IMR-90 (cell line): ENCODE measurements around the gene GAL3ST2. TPM values are rescaled to one million over a fixed set of nuclear protein-coding genes. Genes with fewer than 3 reads are reported as not detected.

ENCODE experiments used
- ATAC-seq: fragments of 200-7000 bp; cut with Tn5 transposase; 2 replicates; pipeline ENCODE4 v1.9.1; 2020; ENCODE audit warnings: low read depth, mild to moderate bottlenecking, moderate library complexity
- BruUV-seq: library from RNA; stranded (reverse); fragments of 400-500 nt; replicated peaks from 2 replicates; lab custom pipeline; 2021; lab: Mats Ljungman, UMichigan
- CTCF ChIA-PET: fragments of 300-600 bp; formaldehyde crosslinking; extraction: SDS; loops from one replicate; lab custom pipeline; 2021; ENCODE audit warnings: antibody characterized with exemption; lab: Yijun Ruan, JAX
- POLR2A ChIA-PET: fragments of 300-600 bp; sonication (Branson Sonifier 250); formaldehyde crosslinking; loops from one replicate; lab custom pipeline; 2022; ENCODE audit warnings: antibody characterized with exemption; ENCODE audit not compliant: unreplicated experiment; lab: Charles Lee
- DNase-seq: peaks from one replicate; pipeline ENCODE4 v3.0.0; 2013
- H2AFZ ChIP-seq: replicated peaks from 2 replicates; pipeline ENCODE3; 2013; ENCODE audit warnings: low read length, mild to moderate bottlenecking; ENCODE audit not compliant: poor library complexity
- H2AK5ac ChIP-seq: 2 replicates; pipeline ENCODE4 v1.6.1; 2013; ENCODE audit warnings: low read depth, low read length, inconsistent platforms
- H2AK9ac ChIP-seq: replicated peaks from 2 replicates; pipeline ENCODE3; 2013; ENCODE audit warnings: mild to moderate bottlenecking, low read depth, low read length, moderate library complexity; ENCODE audit not compliant: poor library complexity
- H2BK120ac ChIP-seq: 2 replicates; pipeline ENCODE4 v1.6.1; 2013; ENCODE audit warnings: low read depth, low read length, inconsistent platforms
- H2BK15ac ChIP-seq: 3 replicates; pipeline ENCODE4 v1.6.1; 2013; ENCODE audit warnings: low read depth, low read length, inconsistent platforms
- H2BK20ac ChIP-seq: 2 replicates; pipeline ENCODE4 v1.6.1; 2013; ENCODE audit warnings: low read depth, mild to moderate bottlenecking, inconsistent platforms, low read length, moderate library complexity
- H2BK5ac ChIP-seq: 2 replicates; pipeline ENCODE4 v1.6.1; 2013; ENCODE audit warnings: mild to moderate bottlenecking, low read depth, low read length, inconsistent platforms; ENCODE audit not compliant: poor library complexity, severe bottlenecking
- H3K14ac ChIP-seq: replicated peaks from 2 replicates; pipeline ENCODE4 v1.6.1; 2013; ENCODE audit warnings: low read depth, low read length, inconsistent platforms
- H3K18ac ChIP-seq: 2 replicates; pipeline ENCODE4 v1.6.1; 2013; ENCODE audit warnings: low read depth, low read length, control low read depth
- H3K23ac ChIP-seq: 2 replicates; pipeline ENCODE4 v1.6.1; 2013; ENCODE audit warnings: low read depth, low read length, inconsistent platforms
- H3K27ac ChIP-seq: 2 replicates; pipeline ENCODE4 v1.5.1; 2013; ENCODE audit warnings: mild to moderate bottlenecking, control low read depth, low read length; ENCODE audit not compliant: insufficient read depth
- H3K27me3 ChIP-seq: 2 replicates; pipeline ENCODE4 v1.6.1; 2013; ENCODE audit warnings: low read length; ENCODE audit not compliant: control insufficient read depth, insufficient read depth
- H3K36me3 ChIP-seq: 2 replicates; pipeline ENCODE4 v1.6.1; 2013; ENCODE audit warnings: low read length, mixed read lengths; ENCODE audit not compliant: control insufficient read depth, insufficient read depth
- H3K4ac ChIP-seq: 2 replicates; pipeline ENCODE4 v1.6.1; 2013; ENCODE audit warnings: low read depth, low read length, inconsistent platforms
- H3K4me1 ChIP-seq: 2 replicates; pipeline ENCODE4 v1.6.1; 2013; ENCODE audit warnings: low read length, mixed read lengths; ENCODE audit not compliant: control insufficient read depth, insufficient read depth
- H3K4me2 ChIP-seq: 2 replicates; pipeline ENCODE4 v1.6.1; 2013; ENCODE audit warnings: low read depth, mild to moderate bottlenecking, control low read depth, low read length, moderate library complexity
- H3K4me3 ChIP-seq: 2 replicates; pipeline ENCODE4 v1.5.1; 2013; ENCODE audit warnings: low read depth, mild to moderate bottlenecking, control low read depth, low read length, moderate library complexity; ENCODE audit not compliant: insufficient read depth
- H3K56ac ChIP-seq: 2 replicates; pipeline ENCODE4 v1.6.1; 2013; ENCODE audit warnings: low read length, inconsistent platforms; ENCODE audit not compliant: insufficient read depth; ENCODE audit errors: extremely low read depth
- H3K79me1 ChIP-seq, 2 experiments: 2 replicates each; pipeline ENCODE4 v1.6.1; 2013; ENCODE audit warnings: low read length in 2 of 2, inconsistent platforms in 1 of 2, low read depth in 1 of 2
- H3K9ac ChIP-seq: 2 replicates; pipeline ENCODE4 v1.6.1; 2013; ENCODE audit warnings: low read depth, low read length, control low read depth
- H3K9me1 ChIP-seq: 2 replicates; pipeline ENCODE4 v1.6.1; 2013; ENCODE audit warnings: low read length, inconsistent platforms; ENCODE audit not compliant: insufficient read depth
- H3K9me3 ChIP-seq: 2 replicates; pipeline ENCODE4 v1.6.1; 2013; ENCODE audit warnings: low read length; ENCODE audit not compliant: control insufficient read depth, insufficient read depth
- H4K20me1 ChIP-seq: 2 replicates; pipeline ENCODE4 v1.6.1; 2013; ENCODE audit warnings: low read length, inconsistent platforms; ENCODE audit not compliant: insufficient read depth
- H4K5ac ChIP-seq: 2 replicates; pipeline ENCODE4 v1.6.1; 2013; ENCODE audit warnings: mild to moderate bottlenecking, low read depth, low read length, control low read depth
- H4K8ac ChIP-seq, 2 experiments: 2 replicates each; pipeline ENCODE4 v1.6.1; 2013; ENCODE audit warnings: low read depth in 2 of 2, low read length in 2 of 2, control low read depth in 1 of 2, inconsistent platforms in 1 of 2
- H4K91ac ChIP-seq: 2 replicates; pipeline ENCODE4 v1.6.1; 2013; ENCODE audit warnings: low read depth, low read length, inconsistent platforms; ENCODE audit not compliant: insufficient read depth
- BHLHE40 ChIP-seq: fragments of 150-350 bp; IDR thresholded peaks from 2 replicates; pipeline ENCODE4 v1.6.1; 2016; ENCODE audit warnings: mild to moderate bottlenecking, low read depth, low read length
- CEBPB ChIP-seq: IDR thresholded peaks from 2 replicates; pipeline ENCODE4 v1.6.1; 2012; ENCODE audit warnings: low read depth, low read length, improper control_type of control experiment
- CTCF ChIP-seq: conservative IDR thresholded peaks from 2 replicates; pipeline ENCODE4 v1.5.1; 2012; ENCODE audit warnings: mild to moderate bottlenecking, low read depth, low read length, improper control_type of control experiment
- ELK1 ChIP-seq: fragments of 150-350 bp; IDR thresholded peaks from 2 replicates; pipeline ENCODE4 v1.6.1; 2016; ENCODE audit warnings: low read depth, mild to moderate bottlenecking, low read length, moderate library complexity, borderline replicate concordance
- FOS ChIP-seq: fragments of 150-350 bp; IDR thresholded peaks from 2 replicates; pipeline ENCODE4 v1.6.1; 2016; ENCODE audit warnings: low read depth, low read length
- MAFK ChIP-seq: IDR thresholded peaks from 2 replicates; pipeline ENCODE4 v1.6.1; 2012; ENCODE audit warnings: low read depth, low read length, improper control_type of control experiment
- MAZ ChIP-seq: IDR thresholded peaks from 2 replicates; pipeline ENCODE4 v1.6.1; 2012; ENCODE audit warnings: low read depth, mild to moderate bottlenecking, low read length, improper control_type of control experiment, moderate library complexity, borderline replicate concordance
- MXI1 ChIP-seq: IDR thresholded peaks from 2 replicates; pipeline ENCODE4 v1.6.1; 2012; ENCODE audit warnings: low read depth, mild to moderate bottlenecking, low read length, moderate library complexity, borderline replicate concordance
- NFE2L2 ChIP-seq: fragments of 150-350 bp; IDR thresholded peaks from 2 replicates; pipeline ENCODE4 v1.6.1; 2016; ENCODE audit warnings: low read depth, mild to moderate bottlenecking, low read length
- POLR2A ChIP-seq: IDR thresholded peaks from 2 replicates; pipeline ENCODE4 v1.6.1; 2012; ENCODE audit warnings: mild to moderate bottlenecking, low read depth, low read length
- RAD21 ChIP-seq: IDR thresholded peaks from 2 replicates; pipeline ENCODE4 v1.6.1; 2012; ENCODE audit warnings: low read length, improper control_type of control experiment
- RCOR1 ChIP-seq: IDR thresholded peaks from 2 replicates; pipeline ENCODE4 v1.6.1; 2012; ENCODE audit warnings: mild to moderate bottlenecking, low read length, improper control_type of control experiment; ENCODE audit not compliant: insufficient replicate concordance
- RFX5 ChIP-seq: IDR thresholded peaks from 2 replicates; pipeline ENCODE4 v1.8.0; 2012; ENCODE audit warnings: low read depth, mild to moderate bottlenecking, low read length, moderate library complexity
- SMC3 ChIP-seq: fragments of 150-350 bp; IDR thresholded peaks from 2 replicates; pipeline ENCODE4 v1.6.1; 2016; ENCODE audit warnings: low read depth, mild to moderate bottlenecking, antibody characterized with exemption, low read length, moderate library complexity
- USF2 ChIP-seq: fragments of 150-350 bp; IDR thresholded peaks from 2 replicates; pipeline ENCODE4 v1.6.1; 2017; ENCODE audit warnings: mild to moderate bottlenecking, antibody characterized with exemption, low read length, low read depth
- WGBS, 2 experiments: methylation state at CpG; one replicate each; pipeline versions ENCODE4 v1.1.5 to v1.1.7; 2013; ENCODE audit warnings: missing lambda C conversion rate in 2 of 2; ENCODE audit not compliant: insufficient read length in 1 of 2; ENCODE audit errors: extremely low coverage in 2 of 2; 5-methylcytosine and 5-hydroxymethylcytosine counted together
- dilution Hi-C: fragments of 300-500 bp; cut with HindIII; formaldehyde crosslinking; loops from one replicate; pipeline ENCODE4 v1.14.3; 2018; ENCODE audit warnings: low sequenced_read_pairs; ENCODE audit not compliant: unreplicated experiment
- in situ Hi-C: fragments of 300-500 bp; cut with MboI; formaldehyde crosslinking; loops from 3 replicates; pipeline ENCODE4 v1.14.3; 2019; ENCODE audit warnings: low sequenced_read_pairs, inconsistent platforms, mixed read lengths
- intact Hi-C: fragments of 100-400 bp; cut with micrococcal nuclease; formaldehyde crosslinking; loops from 2 replicates; pipeline ENCODE4 v1.10.0; 2022
- polyA plus RNA-seq, 3 experiments: library from polyadenylated mRNA; depleted of rRNA; stranded (reverse); fragments of >200 nt; gene quantifications; 2 replicates each; pipeline ENCODE4 v1.2.3, GENCODE V29; 2012; ENCODE audit warnings: low replicate concordance in 1 of 3
- total RNA-seq: library from RNA; depleted of rRNA; stranded (reverse); fragments of >200 nt; gene quantifications from 2 replicates; pipeline ENCODE4 v1.2.3, GENCODE V29; 2012

The GAL3ST2 gene
- total and polyA plus RNA-seq, 2 of the 4 experiments (the other 2 are of a cell fraction): 0.07 TPM; not detected in 1

GRCh38 chr2:241821460-241822263 is 45.0 kb downstream of the GAL3ST2 start:
- no peak overlapping the region for H3K14ac ChIP-seq
- no peak overlapping the region for H2BK15ac ChIP-seq
- no TSS peak for BruUV-seq
- no peak for ATAC-seq
- no peak overlapping the region for H4K5ac ChIP-seq
- WGBS, 2 experiments: 100% methylated on average over 1 of the region's 28 CpGs; no CpG with 5 or more reads in 1 of the 2 experiments
- ChIA-PET POLR2A (no interaction called here), CTCF (no interaction called here)
- DNase-seq: no peak
- no peak overlapping the region for H3K56ac ChIP-seq
- H4K20me1 ChIP-seq: no peaks in the 10 kb centered on the region
- H3K79me1 ChIP-seq: no peaks in the 10 kb centered on the region
- no peak overlapping the region for H2AFZ ChIP-seq
- no peak overlapping the region for H3K4me2 ChIP-seq
- H2BK20ac ChIP-seq: no peak overlapping the region
- dilution Hi-C loops: no loop called here
- H3K27ac ChIP-seq: no peak overlapping the region
- no peak overlapping the region for H2AK5ac ChIP-seq
- peaks cover 4% of the 10 kb centered on the region for H3K9me3 ChIP-seq
- H2AK9ac ChIP-seq: no peak overlapping the region
- H3K4me1 ChIP-seq: no peaks in the 10 kb centered on the region
- no peak overlapping the region for H4K91ac ChIP-seq
- H3K9ac ChIP-seq: no peak overlapping the region
- no peak overlapping the region for H3K23ac ChIP-seq
- no peak overlapping the region for H3K18ac ChIP-seq
- no peak overlapping the region for H4K8ac ChIP-seq
- H3K9me1 ChIP-seq: no peaks in the 10 kb centered on the region
- H3K27me3 ChIP-seq: peaks cover 11% of the 10 kb centered on the region; the same call in 1 of the 2 replicates
- H2BK5ac ChIP-seq: no peak overlapping the region
- no peak overlapping the region for H3K4ac ChIP-seq
- no peak overlapping the region for H2BK120ac ChIP-seq
- intact Hi-C loops: no loop called here
- H3K36me3 ChIP-seq: no peaks in the 10 kb centered on the region
- in situ Hi-C loops: no loop called here
- H3K4me3 ChIP-seq: no peak overlapping the region
- TF ChIP-seq FOS: no peak
- no peak for TF ChIP-seq NFE2L2
- no peak for TF ChIP-seq MXI1
- no peak for TF ChIP-seq ELK1
- no peak for TF ChIP-seq RCOR1
- no peak for TF ChIP-seq MAFK
- no peak for TF ChIP-seq POLR2A
- TF ChIP-seq SMC3: no peak
- TF ChIP-seq RAD21: no peak
- no peak for TF ChIP-seq USF2
- TF ChIP-seq BHLHE40: no peak
- TF ChIP-seq CTCF: no peak
- no peak for TF ChIP-seq RFX5
- no peak for TF ChIP-seq MAZ
- TF ChIP-seq CEBPB: no peak
